MCF 10A (cell line): ENCODE measurements around the gene RTKN2. TPM values are rescaled to one million over a fixed set of nuclear protein-coding genes. Genes with fewer than 3 reads are reported as not detected.

Experiments used
- BruUV-seq: library from RNA; stranded (reverse); fragments of 400-500 nt; replicated peaks from 2 replicates; lab custom pipeline; 2021; lab: Mats Ljungman, UMichigan
- CTCF ChIA-PET: fragments of 300-600 bp; sonication (Branson Sonifier 250); formaldehyde crosslinking; extraction: SDS; loops from one replicate; lab custom pipeline; 2021; ENCODE audit warnings: antibody characterized with exemption, inconsistent platforms; lab: Yijun Ruan, JAX
- POLR2A ChIA-PET: fragments of 300-600, 350-650 bp; sonication (Branson Sonifier 250); formaldehyde crosslinking; extraction: SDS; loops from one replicate; lab custom pipeline; 2020; ENCODE audit warnings: antibody characterized with exemption, inconsistent platforms; lab: Yijun Ruan, JAX
- DNase-seq: peaks from one replicate; pipeline ENCODE4 v3.0.0-alpha.2; 2018; ENCODE audit not compliant: unreplicated experiment
- H3K27ac Mint-ChIP-seq: one replicate; pipeline ENCODE4 v1.8.0; 2022; ENCODE audit warnings: mild to moderate bottlenecking, low read depth, mixed read lengths; ENCODE audit not compliant: unreplicated experiment
- H3K27me3 Mint-ChIP-seq: one replicate; pipeline ENCODE4 v1.8.0; 2022; ENCODE audit warnings: mixed read lengths; ENCODE audit not compliant: insufficient read depth, unreplicated experiment
- H3K36me3 Mint-ChIP-seq: one replicate; pipeline ENCODE4 v1.8.0; 2022; ENCODE audit warnings: mild to moderate bottlenecking, moderate library complexity, mixed read lengths; ENCODE audit not compliant: insufficient read depth, unreplicated experiment
- H3K4me1 Mint-ChIP-seq: one replicate; pipeline ENCODE4 v1.8.0; 2022; ENCODE audit warnings: mixed read lengths; ENCODE audit not compliant: insufficient read depth, unreplicated experiment
- H3K4me3 Mint-ChIP-seq: one replicate; pipeline ENCODE4 v1.8.0; 2022; ENCODE audit warnings: mild to moderate bottlenecking, moderate library complexity, mixed read lengths; ENCODE audit not compliant: unreplicated experiment
- H3K9me3 Mint-ChIP-seq: one replicate; pipeline ENCODE4 v1.8.0; 2022; ENCODE audit warnings: mixed read lengths; ENCODE audit not compliant: unreplicated experiment
- intact Hi-C: fragments of 100-400 bp; cut with micrococcal nuclease; formaldehyde crosslinking; loops from 2 replicates; pipeline ENCODE4 v1.14.1; 2022
- total RNA-seq: library from RNA; stranded (reverse); gene quantifications from 2 replicates; pipeline ENCODE4 v1.2.3, GENCODE V29; 2022
- TF ChIP-seq, protein P1 (sequence below): fragments of 200-600 bp; IDR thresholded peaks from one replicate; pipeline ENCODE4 v1.8.0; 2022; ENCODE audit warnings: antibody characterized with exemption, mild to moderate bottlenecking; ENCODE audit not compliant: unreplicated experiment

RTKN2 gene
- total RNA-seq, 1 experiment from 2014 or later: 2.6 TPM

DNA sequence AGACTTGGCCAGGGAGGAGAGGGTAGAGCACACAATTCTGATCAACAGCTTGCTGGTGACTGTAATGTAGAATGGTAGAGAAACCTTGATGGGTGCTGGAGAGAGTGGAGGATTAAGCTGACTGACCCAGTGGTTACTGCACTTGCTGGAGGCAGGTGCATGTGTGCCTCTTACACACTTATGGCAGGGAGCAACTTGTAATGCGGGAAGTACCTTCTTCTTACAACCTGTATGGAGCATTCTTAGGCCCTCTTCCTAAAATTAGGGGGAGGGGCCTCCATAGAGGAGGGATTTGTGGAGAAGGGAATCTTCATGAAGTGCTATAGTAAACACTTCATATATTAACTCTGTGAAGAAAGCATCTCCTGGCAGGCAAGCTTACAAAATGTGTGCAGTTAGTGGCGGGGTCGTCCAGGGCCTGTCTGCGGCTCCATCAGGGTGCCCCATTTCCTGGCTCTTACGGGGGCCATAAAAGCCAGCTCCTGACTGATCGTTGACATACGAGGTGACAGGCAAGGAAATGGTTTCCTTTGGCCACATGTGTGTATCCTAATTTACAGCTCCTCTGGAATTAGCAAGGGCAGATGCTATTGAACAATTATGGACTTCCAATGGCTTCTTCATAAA is 113.5 kb downstream of the RTKN2 start:
- no peak for DNase-seq
- no peak overlapping the region for H3K27ac Mint-ChIP-seq

DNA sequence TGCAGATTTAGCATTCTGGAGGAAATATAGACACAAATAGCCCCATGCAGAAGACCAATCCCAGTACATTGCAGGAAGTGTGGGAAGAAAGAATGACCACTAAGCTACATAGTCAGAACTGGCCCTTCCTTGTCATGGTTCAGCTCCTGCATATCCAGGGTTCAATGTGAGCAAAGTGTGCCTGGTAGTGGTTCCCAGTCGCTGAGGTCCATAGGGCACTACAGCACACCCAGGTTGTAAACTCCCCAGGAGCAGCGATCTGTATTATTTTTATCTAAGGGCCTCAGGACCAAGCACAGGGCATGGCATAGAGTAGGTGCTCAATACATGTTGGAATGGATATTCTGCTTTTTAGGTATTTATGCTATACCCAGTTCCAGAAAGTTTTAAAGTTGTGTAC is 114.4 kb downstream of the RTKN2 start:
- Mint-ChIP-seq H3K27me3 (no peaks in the 10 kb centered on the region), H3K9me3 (no peaks in the 10 kb centered on the region), H3K4me1 (peaks cover 10% of the 10 kb centered on the region), H3K36me3 (no peaks in the 10 kb centered on the region), H3K27ac (no peak overlapping the region), H3K4me3 (no peak overlapping the region)
- TF ChIP-seq, protein P1, sequence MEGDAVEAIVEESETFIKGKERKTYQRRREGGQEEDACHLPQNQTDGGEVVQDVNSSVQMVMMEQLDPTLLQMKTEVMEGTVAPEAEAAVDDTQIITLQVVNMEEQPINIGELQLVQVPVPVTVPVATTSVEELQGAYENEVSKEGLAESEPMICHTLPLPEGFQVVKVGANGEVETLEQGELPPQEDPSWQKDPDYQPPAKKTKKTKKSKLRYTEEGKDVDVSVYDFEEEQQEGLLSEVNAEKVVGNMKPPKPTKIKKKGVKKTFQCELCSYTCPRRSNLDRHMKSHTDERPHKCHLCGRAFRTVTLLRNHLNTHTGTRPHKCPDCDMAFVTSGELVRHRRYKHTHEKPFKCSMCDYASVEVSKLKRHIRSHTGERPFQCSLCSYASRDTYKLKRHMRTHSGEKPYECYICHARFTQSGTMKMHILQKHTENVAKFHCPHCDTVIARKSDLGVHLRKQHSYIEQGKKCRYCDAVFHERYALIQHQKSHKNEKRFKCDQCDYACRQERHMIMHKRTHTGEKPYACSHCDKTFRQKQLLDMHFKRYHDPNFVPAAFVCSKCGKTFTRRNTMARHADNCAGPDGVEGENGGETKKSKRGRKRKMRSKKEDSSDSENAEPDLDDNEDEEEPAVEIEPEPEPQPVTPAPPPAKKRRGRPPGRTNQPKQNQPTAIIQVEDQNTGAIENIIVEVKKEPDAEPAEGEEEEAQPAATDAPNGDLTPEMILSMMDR: no peak
- no peak for DNase-seq
- intact Hi-C loops: no loop called here
- CTCF ChIA-PET: interaction anchor here (0.7 to 2.1 kb wide), 2 partner anchors 91 to 1062 kb away, joined by 3 to 6 read pairs; no protein-coding TSS in a partner anchor
- POLR2A ChIA-PET: interaction anchor here (1.0 to 1.4 kb wide), 2 partner anchors 81 to 100 kb away, joined by 3 read pairs; no protein-coding TSS in a partner anchor
- BruUV-seq: no TSS peak

More for the DNA sequence above, 113.5 kb downstream of the RTKN2 start:
- ChIA-PET POLR2A (interaction anchor here (1.0 kb wide), 1 partner anchor 80 kb away, joined by 3 read pairs; no protein-coding TSS in a partner anchor), CTCF (interaction anchor here (0.6 to 2.1 kb wide), 2 partner anchors 10 to 90 kb away, joined by 3 to 6 read pairs; no protein-coding TSS in a partner anchor)
- TF ChIP-seq, protein P1: no peak
- Mint-ChIP-seq H3K9me3 (no peaks in the 10 kb centered on the region), H3K4me3 (no peak overlapping the region), H3K27me3 (no peaks in the 10 kb centered on the region), H3K4me1 (peaks cover 10% of the 10 kb centered on the region), H3K36me3 (no peaks in the 10 kb centered on the region)
- intact Hi-C loops: no loop called here
- no TSS peak for BruUV-seq

DNA sequence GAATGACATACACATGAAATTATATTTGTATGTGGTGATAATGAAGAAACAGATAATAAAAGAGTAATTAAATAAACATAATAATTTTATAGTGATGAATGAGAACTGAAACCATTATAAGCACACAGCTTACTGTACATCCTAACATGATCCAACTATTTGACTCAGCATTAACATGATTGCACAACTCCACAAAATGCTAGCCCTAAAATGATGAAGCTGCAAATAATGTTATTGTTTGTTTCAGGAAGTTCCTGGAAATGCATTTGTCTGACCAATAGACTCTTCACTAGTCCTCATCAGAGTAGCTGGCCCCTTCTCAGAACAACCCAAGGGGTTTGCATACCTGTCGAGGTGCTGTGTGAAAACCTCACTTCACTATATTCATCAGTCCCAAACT is 115.5 kb downstream of the RTKN2 start:
- peak; percentile 55 for DNase-seq
- Mint-ChIP-seq H3K36me3 (no peaks in the 10 kb centered on the region), H3K9me3 (no peaks in the 10 kb centered on the region), H3K27me3 (no peaks in the 10 kb centered on the region), H3K4me3 (no peak overlapping the region), H3K4me1 (peaks cover 10% of the 10 kb centered on the region), H3K27ac (no peak overlapping the region)
- ChIA-PET CTCF (no interaction called here), POLR2A (interaction anchor here (1.4 kb wide), 1 partner anchor 99 kb away, joined by 3 read pairs; no protein-coding TSS in a partner anchor)
- intact Hi-C loops: no loop called here
- no TSS peak for BruUV-seq
- TF ChIP-seq, protein P1: no peak

DNA sequence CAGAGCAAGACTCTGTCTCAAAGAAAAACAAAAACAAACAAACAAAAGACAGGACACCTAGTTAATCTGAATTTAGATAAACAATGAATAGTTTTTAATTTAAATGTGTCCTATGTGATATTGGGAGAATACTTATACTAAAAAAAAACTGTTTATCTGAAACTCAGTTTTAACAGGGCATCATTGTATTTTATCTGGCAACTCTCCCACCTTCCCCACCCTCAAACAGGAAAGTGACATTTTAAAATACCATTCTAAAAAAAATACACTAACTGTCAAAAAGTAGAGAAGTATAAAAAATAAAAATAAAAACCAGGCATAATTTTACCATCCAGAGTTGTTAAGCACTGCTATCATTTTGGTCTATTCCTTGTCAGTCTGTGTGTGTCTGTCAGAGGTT is 119.0 kb downstream of the RTKN2 start:
- Mint-ChIP-seq H3K4me1 (peaks cover 4% of the 10 kb centered on the region), H3K27me3 (no peaks in the 10 kb centered on the region), H3K27ac (no peak overlapping the region), H3K4me3 (no peak overlapping the region), H3K9me3 (no peaks in the 10 kb centered on the region), H3K36me3 (no peaks in the 10 kb centered on the region)
- TF ChIP-seq, protein P1: no peak
- DNase-seq: no peak
- ChIA-PET POLR2A (no interaction called here), CTCF (interaction anchor here (1.2 kb wide), 1 partner anchor 94 kb away, joined by 3 read pairs; no protein-coding TSS in a partner anchor)
- BruUV-seq: no TSS peak
- intact Hi-C loops: no loop called here
